Liver (tissue), 9 donors: ENCODE data around the gene SORBS2. TPM values are rescaled to one million over a fixed set of nuclear protein-coding genes. Genes with fewer than 3 reads are reported as not detected.

Experiments
- DNase-seq: peaks from one replicate; pipeline ENCODE4 v3.0.0-alpha.2; 2017; ENCODE audit warnings: low spot score
- H3K27ac ChIP-seq, 2 donors: one replicate each; pipeline ENCODE4 v1.7.0; 2013; ENCODE audit warnings: inconsistent platforms in 2 of 2, low read length in 2 of 2, control low read depth in 1 of 2, low read depth in 1 of 2, mild to moderate bottlenecking in 1 of 2
- H3K27me3 ChIP-seq, 4 donors: one replicate each; pipeline versions ENCODE4 v1.6.1 to v1.7.0; 2013; ENCODE audit warnings: low read length in 3 of 4, inconsistent platforms in 1 of 4, mild to moderate bottlenecking in 1 of 4, moderate library complexity in 1 of 4; ENCODE audit not compliant: control insufficient read depth in 4 of 4, insufficient read depth in 4 of 4
- H3K36me3 ChIP-seq, 4 donors: one replicate each; pipeline versions ENCODE4 v1.6.1 to v1.7.0; 2013; ENCODE audit warnings: low read length in 3 of 4, mild to moderate bottlenecking in 3 of 4, low read depth in 1 of 4, moderate library complexity in 1 of 4; ENCODE audit not compliant: control insufficient read depth in 4 of 4, insufficient read depth in 3 of 4
- H3K4me1 ChIP-seq, 4 donors: one replicate each; pipeline versions ENCODE4 v1.6.1 to v1.7.0; 2013; ENCODE audit warnings: low read length in 3 of 4, mild to moderate bottlenecking in 3 of 4, moderate library complexity in 1 of 4; ENCODE audit not compliant: control insufficient read depth in 4 of 4, insufficient read depth in 4 of 4
- H3K4me3 ChIP-seq, 3 donors: one replicate each; pipeline versions ENCODE4 v1.6.1 to v1.7.0; 2013; ENCODE audit warnings: low read length in 3 of 3, control low read depth in 1 of 3, low read depth in 1 of 3, mild to moderate bottlenecking in 1 of 3
- H3K9ac ChIP-seq, 2 donors: one replicate each; pipeline ENCODE4 v1.7.0; 2013; ENCODE audit warnings: low read length in 2 of 2, mild to moderate bottlenecking in 2 of 2, moderate library complexity in 2 of 2, control low read depth in 1 of 2, low read depth in 1 of 2
- H3K9me3 ChIP-seq, 4 donors: one replicate each; pipeline versions ENCODE4 v1.6.1 to v1.7.0; 2013; ENCODE audit warnings: low read length in 3 of 4; ENCODE audit not compliant: control insufficient read depth in 4 of 4
- ATF3 ChIP-seq: IDR thresholded peaks from 2 replicates; pipeline ENCODE4 v1.6.1; 2016; ENCODE audit warnings: antibody characterized with exemption
- CTCF ChIP-seq: fragments of 150-350 bp; IDR thresholded peaks from 2 replicates; pipeline ENCODE4 v1.5.1; 2017; ENCODE audit warnings: improper control_type of control experiment, low read depth, low read length; ENCODE audit not compliant: missing input control
- EGR1 ChIP-seq, 2 donors: IDR thresholded peaks; 2 replicates each; pipeline ENCODE4 v1.6.1; 2016 to 2018; ENCODE audit warnings: antibody characterized with exemption in 2 of 2, low read depth in 2 of 2
- FOXA1 ChIP-seq: IDR thresholded peaks from 2 replicates; pipeline ENCODE4 v1.6.1; 2016; ENCODE audit warnings: antibody characterized with exemption
- FOXA2 ChIP-seq: IDR thresholded peaks from 2 replicates; pipeline ENCODE4 v1.6.1; 2016; ENCODE audit warnings: antibody characterized with exemption
- GABPA ChIP-seq, 2 donors: IDR thresholded peaks in 1 of 2; conservative IDR thresholded peaks in 1 of 2; 2 replicates each; pipeline ENCODE4 v1.6.1; 2016; ENCODE audit warnings: antibody characterized with exemption in 2 of 2, mild to moderate bottlenecking in 1 of 2, moderate library complexity in 1 of 2
- HNF4A ChIP-seq, 2 donors: conservative IDR thresholded peaks; 2 replicates each; pipeline ENCODE4 v1.6.1; 2016; ENCODE audit warnings: antibody characterized with exemption in 2 of 2, mild to moderate bottlenecking in 2 of 2
- HNF4G ChIP-seq: IDR thresholded peaks from 2 replicates; pipeline ENCODE4 v1.6.1; 2016; ENCODE audit warnings: antibody characterized with exemption
- JUND ChIP-seq, 2 donors: IDR thresholded peaks; 2 replicates each; pipeline ENCODE4 v1.6.1; 2016; ENCODE audit warnings: antibody characterized with exemption in 2 of 2
- MAX ChIP-seq: IDR thresholded peaks from 2 replicates; pipeline ENCODE4 v1.6.1; 2016; ENCODE audit warnings: antibody characterized with exemption
- NR2F2 ChIP-seq: IDR thresholded peaks from 2 replicates; pipeline ENCODE4 v1.6.1; 2016; ENCODE audit warnings: antibody characterized with exemption
- RAD21 ChIP-seq, 2 donors: IDR thresholded peaks; 2 replicates each; pipeline ENCODE4 v1.6.1; 2016; ENCODE audit warnings: antibody characterized with exemption in 2 of 2, mild to moderate bottlenecking in 2 of 2
- REST ChIP-seq: IDR thresholded peaks from 2 replicates; pipeline ENCODE4 v1.6.1; 2016; ENCODE audit warnings: antibody characterized with exemption, mild to moderate bottlenecking
- RXRA ChIP-seq, 2 donors: IDR thresholded peaks; 2 replicates each; pipeline ENCODE4 v1.6.1; 2017 to 2018; ENCODE audit warnings: antibody characterized with exemption in 2 of 2, mild to moderate bottlenecking in 1 of 2
- SP1 ChIP-seq: IDR thresholded peaks from 2 replicates; pipeline ENCODE4 v1.6.1; 2018; ENCODE audit warnings: antibody characterized with exemption, mild to moderate bottlenecking
- TAF1 ChIP-seq: conservative IDR thresholded peaks from 2 replicates; pipeline ENCODE4 v1.6.1; 2016; ENCODE audit warnings: antibody characterized with exemption, mild to moderate bottlenecking
- YY1 ChIP-seq: IDR thresholded peaks from 2 replicates; pipeline ENCODE4 v1.6.1; 2016; ENCODE audit warnings: antibody characterized with exemption, mild to moderate bottlenecking
- ZBTB33 ChIP-seq: IDR thresholded peaks from 2 replicates; pipeline ENCODE4 v1.6.1; 2016; ENCODE audit warnings: antibody characterized with exemption
- WGBS: extraction: QIAGEN DNeasy Blood & Tissue Kit; methylation state at CpG from one replicate; pipeline ENCODE4 v1.1.7; 2013; 5-methylcytosine and 5-hydroxymethylcytosine counted together
- polyA plus RNA-seq, 2 donors: library from polyadenylated mRNA; stranded (reverse) in 1 of 2; unstranded in 1 of 2; fragments of 200-250 nt in 1 of 2; fragments of >200 nt in 1 of 2; fragmentation: Nextera tagmentation in 1 of 2; extraction: Ambion mirVana in 1 of 2; gene quantifications; one replicate each; pipeline versions ENCODE4 v1.2.1 to v1.2.3, GENCODE V29; 2013 to 2015
- total RNA-seq, 2 donors: library from RNA; depleted of rRNA; stranded (reverse); fragments of >200 nt; gene quantifications; one replicate each; pipeline ENCODE4 v1.2.3, GENCODE V29; 2014
- donor health status: healthy.
- donor health status: healthy.
- donor health status: healthy.
- donor health status: healthy.
- donor health status: healthy.

Gene SORBS2
- total and polyA plus RNA-seq, 4 donors, result 23.3 to 136 (median 59.6) TPM

- peaks cover 0 to 1% (median under 1%) of the 10 kb centered on the region in 4 donors for H3K36me3 ChIP-seq
- no peaks in the 10 kb centered on the region for H3K27me3 ChIP-seq
- no peak for DNase-seq
- peaks cover 2 to 81% (median 52%) of the 10 kb centered on the region in 4 donors for H3K4me1 ChIP-seq
- WGBS, result 47% methylated on average over 6 of the region's 6 CpGs
- no peaks in the 10 kb centered on the region for H3K9me3 ChIP-seq
- H3K4me3 ChIP-seq, result no peak overlapping the region
- TF ChIP-seq RXRA (IDR thresholded peaks at IDR 0.05) (peak; percentile 98 to 99), JUND (IDR thresholded peaks at IDR 0.05) (peak; percentile 55 to 86), EGR1 (IDR thresholded peaks at IDR 0.05; ENCODE audit: low read depth in 2 of 2) (no peak), ATF3 (no peak), ZBTB33 (peak; percentile 71), FOXA2 (peak; percentile 60), NR2F2 (peak; percentile 72), MAX (peak; percentile 84), YY1 (peak; percentile 85), FOXA1 (peak; percentile 32), SP1 (peak; percentile 88), HNF4G (peak; percentile 82), REST (peak; percentile 75), HNF4A (conservative IDR thresholded peaks at IDR 0.05) (peak; percentile 94 to 96), CTCF (no peak), GABPA (IDR thresholded peaks at IDR 0.05 in 1 of 2, conservative IDR thresholded peaks at IDR 0.05 in 1 of 2) (no peak), TAF1 (no peak), RAD21 (IDR thresholded peaks at IDR 0.05) (peak; percentile 56 to 64)
- H3K27ac ChIP-seq, result peak overlapping the region; percentile 69 to 82
- H3K9ac ChIP-seq, result peak overlapping the region in 1 of 2 donors; percentile 40
Measured at GRCh38 chr4:185741795-185742194, 70.2 kb downstream of the SORBS2 start.
